GM12801 (cell line): Measurements from ENCODE around the gene TBX15.

Experiments
- TF ChIP-seq, protein P1 (sequence below): IDR thresholded peaks from one replicate; pipeline ENCODE4 v1.5.1; 2011; ENCODE audit warnings: control low read depth; ENCODE audit not compliant: insufficient read length; ENCODE audit errors: extremely low read depth

The TBX15 gene

DNA sequence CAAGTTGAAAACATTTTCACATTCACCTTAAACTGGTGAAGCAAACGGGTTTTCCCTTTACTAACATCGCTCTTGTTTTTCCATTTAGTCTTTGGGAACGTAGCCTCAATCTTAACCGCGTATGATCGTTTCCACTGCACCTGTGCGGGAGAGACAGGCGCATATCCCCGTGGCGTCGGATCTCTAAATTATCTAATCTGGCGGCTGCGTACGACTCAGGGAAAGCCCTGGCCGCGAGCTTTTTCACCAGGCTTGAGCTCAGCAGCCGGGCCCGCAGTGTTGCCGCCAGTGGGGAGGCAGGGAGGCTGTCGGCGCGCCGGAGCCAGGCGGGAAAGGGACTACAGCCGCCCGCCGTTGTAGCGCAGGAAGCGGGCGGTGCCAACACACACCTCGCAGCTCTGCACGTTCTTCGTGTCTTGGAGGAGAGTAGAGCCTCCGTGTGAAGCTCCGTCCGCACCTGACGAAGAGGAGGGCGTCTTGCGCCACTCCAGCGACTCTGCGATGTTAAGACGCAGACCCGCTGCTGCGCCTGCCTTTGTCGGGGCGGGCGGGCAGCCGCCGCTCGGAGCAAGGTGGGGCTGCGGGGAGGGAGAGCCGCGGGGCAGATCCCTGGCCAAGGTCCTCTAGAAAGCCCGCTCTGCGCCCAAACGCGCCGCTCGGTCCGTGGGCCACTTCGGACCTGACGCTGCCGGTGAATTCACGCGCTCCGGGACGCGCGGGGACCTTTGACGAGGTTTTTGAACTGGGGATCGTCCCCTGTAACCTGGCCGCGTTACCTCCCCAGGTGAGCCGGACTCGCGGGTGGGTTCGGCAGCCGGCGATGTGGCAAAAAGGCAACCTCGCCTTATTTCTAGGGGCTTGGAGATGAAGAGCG lies 18.5 kb upstream of the TBX15 start:
- TF ChIP-seq, protein P1, sequence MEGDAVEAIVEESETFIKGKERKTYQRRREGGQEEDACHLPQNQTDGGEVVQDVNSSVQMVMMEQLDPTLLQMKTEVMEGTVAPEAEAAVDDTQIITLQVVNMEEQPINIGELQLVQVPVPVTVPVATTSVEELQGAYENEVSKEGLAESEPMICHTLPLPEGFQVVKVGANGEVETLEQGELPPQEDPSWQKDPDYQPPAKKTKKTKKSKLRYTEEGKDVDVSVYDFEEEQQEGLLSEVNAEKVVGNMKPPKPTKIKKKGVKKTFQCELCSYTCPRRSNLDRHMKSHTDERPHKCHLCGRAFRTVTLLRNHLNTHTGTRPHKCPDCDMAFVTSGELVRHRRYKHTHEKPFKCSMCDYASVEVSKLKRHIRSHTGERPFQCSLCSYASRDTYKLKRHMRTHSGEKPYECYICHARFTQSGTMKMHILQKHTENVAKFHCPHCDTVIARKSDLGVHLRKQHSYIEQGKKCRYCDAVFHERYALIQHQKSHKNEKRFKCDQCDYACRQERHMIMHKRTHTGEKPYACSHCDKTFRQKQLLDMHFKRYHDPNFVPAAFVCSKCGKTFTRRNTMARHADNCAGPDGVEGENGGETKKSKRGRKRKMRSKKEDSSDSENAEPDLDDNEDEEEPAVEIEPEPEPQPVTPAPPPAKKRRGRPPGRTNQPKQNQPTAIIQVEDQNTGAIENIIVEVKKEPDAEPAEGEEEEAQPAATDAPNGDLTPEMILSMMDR: no peak

DNA sequence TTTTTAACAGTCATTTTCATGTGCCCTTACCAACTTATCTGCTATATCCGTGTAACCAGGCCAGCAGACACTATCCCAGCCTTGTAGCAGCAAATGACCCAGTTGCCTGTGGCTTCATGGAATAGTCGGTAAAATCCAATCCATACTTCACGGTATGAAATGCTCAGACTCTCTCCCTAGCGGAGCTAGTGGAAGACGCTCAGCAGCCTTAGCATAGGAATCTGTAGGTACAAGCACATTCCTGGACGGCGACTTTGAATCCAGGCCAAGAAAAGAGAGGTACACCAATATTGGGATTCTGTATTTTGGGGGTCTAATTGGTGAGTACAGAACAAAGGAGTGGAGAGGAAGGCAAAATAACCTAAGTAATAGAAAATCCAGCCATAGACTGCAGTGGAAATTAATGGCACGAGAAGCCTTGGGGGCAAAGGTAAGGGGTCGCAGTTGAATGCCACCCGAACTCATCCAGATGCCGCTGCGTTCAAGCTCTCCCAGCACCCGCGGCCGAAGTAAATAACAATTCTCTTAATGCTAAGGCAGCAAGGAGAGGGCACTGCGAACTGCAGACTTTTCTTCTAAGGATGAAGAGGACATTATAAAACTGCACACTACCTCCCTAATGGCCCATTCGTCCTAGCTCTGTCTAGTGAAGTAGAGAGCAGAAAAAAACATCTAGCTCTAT lies 17.7 kb upstream of the TBX15 start:
- TF ChIP-seq, protein P1: no peak

DNA sequence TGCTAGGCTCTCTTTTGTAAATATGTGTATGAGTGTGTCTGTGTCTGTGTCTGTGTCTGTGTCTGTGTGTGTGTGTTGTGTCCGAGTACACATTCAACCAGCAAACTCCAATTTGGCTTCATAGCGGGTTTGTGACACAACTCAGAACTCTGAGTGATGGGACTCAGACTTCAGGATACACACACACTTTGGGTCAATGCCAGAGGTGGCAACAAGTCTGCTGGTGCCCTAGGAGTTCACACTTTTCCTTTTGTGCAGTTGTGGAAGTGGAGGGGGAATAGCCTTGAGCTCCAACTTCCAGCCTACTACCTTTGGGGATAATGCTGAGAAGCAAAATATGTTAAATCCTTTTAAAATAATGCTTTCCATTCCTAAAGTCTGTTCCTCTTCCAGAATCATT lies 16.6 kb upstream of the TBX15 start:
- TF ChIP-seq, protein P1: no peak

DNA sequence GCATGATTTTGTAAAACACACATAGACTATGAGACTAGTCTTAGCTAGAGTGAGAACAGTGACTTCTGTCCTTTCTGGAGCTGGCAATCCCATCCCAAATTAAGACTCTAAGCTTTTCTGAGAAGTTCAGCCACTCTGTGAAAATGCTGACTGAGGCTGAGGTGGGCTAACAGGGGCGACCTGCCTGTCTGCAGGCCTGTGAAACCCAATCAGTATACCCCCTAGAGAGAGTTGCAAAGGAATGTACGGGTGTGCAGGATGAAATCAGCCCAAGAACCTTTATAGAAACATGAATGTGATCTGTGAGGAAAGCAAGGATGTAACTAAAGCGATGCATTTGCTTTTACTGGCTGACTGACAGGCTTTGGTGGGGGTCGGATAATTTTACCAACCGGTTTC lies 16.0 kb upstream of the TBX15 start:
- TF ChIP-seq, protein P1: no peak

DNA sequence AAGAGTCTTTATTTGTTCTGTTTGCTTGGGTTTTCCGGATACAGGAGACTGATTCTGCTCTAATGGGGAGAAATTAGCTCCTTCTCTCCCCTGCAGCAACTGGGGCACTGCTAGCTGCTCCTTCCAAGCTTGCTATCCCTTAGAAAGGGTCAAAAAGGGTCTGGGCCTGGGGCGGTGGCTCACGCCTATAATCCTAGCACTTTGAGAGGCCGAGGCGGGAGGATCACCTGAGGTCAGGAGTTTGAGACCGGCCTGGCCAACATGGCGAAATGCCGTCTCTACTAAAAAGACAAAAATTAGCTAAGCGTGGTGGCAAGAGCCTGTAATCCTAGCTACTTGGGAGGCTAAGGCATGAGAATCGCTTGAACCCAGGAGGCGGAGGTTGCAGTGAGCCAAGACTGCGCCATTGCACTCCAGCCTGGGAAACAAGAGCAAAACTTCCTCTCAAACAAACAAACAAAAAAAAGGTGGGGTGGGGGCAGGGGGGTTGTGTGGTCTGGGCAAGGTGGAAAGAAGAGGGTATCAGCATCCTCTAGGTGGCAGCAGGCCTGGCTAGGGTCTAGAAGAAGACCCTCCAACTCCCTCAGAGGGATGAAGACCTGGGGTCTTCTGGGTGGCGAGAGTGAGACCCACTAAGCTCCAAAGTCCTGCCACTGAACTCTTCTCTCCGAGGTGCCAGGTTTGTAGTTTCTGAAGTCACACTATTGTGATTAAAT lies 15.4 kb upstream of the TBX15 start:
- TF ChIP-seq, protein P1: no peak

DNA sequence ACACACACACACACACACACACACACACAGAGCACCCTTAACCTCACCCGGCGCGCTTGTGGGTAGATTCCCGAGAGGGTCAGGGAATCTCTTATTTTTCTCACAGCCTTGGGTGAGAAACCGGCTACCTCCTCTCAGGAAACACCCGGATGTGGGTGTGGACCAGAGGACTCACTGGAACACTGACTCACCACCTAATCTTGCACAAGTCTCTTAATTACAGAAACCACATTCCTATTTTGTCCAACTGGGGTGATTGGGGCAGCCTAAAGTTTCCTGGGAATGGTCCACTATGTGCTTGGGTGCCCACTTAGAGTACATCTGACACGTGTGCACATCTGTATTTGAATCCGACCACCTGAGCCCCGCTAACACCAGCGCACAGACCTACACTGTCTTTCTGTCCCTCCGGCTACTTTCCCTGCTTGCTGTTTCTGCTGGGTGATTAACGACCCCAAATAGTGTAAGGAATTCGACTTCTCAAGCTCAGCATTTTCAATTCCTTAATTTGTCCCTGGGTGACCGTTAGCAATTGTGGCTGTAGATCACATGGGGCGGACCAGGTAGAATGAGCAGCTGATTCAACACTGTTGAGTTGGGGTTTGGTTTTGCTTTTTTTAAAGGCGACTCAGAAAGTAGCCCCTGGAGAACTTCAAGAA lies 14.0 kb upstream of the TBX15 start:
- TF ChIP-seq, protein P1: no peak
